PC-9 (cell line): ENCODE data around the gene PUM1.

Experiments used
- EZH2 ChIP-seq: fragments of 200-600 bp; sonication (generic); IDR thresholded peaks from 2 replicates; pipeline ENCODE4 v1.8.0; 2017; ENCODE audit warnings: antibody characterized with exemption, low read depth
- TF ChIP-seq, protein P1 (sequence below): fragments of 200-600 bp; sonication (generic); conservative IDR thresholded peaks from 2 replicates; pipeline ENCODE4 v1.6.1; 2017; ENCODE audit warnings: mixed run types, antibody characterized with exemption, mild to moderate bottlenecking, moderate library complexity

DNA sequence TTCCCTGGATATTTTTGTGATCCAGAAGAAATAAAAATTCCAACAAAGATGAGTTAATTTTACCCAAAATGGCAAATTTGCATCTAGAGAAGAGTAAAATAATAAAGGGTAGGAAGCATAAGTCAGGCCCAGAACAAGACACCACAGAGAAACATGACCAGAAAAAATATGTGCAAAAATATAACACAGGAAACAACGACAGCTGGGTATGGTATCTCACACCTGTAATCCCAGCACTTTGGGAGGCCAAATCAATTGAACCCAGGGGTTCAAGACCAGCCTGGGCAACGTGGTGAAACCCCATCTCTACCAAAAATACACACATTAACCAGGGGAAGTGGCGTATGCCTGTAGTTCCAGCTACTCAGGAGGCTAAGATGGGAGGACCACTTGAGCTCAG is 117.2 kb downstream of the PUM1 start:
- TF ChIP-seq, protein P1, sequence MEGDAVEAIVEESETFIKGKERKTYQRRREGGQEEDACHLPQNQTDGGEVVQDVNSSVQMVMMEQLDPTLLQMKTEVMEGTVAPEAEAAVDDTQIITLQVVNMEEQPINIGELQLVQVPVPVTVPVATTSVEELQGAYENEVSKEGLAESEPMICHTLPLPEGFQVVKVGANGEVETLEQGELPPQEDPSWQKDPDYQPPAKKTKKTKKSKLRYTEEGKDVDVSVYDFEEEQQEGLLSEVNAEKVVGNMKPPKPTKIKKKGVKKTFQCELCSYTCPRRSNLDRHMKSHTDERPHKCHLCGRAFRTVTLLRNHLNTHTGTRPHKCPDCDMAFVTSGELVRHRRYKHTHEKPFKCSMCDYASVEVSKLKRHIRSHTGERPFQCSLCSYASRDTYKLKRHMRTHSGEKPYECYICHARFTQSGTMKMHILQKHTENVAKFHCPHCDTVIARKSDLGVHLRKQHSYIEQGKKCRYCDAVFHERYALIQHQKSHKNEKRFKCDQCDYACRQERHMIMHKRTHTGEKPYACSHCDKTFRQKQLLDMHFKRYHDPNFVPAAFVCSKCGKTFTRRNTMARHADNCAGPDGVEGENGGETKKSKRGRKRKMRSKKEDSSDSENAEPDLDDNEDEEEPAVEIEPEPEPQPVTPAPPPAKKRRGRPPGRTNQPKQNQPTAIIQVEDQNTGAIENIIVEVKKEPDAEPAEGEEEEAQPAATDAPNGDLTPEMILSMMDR = no peak
- TF ChIP-seq EZH2 = no peak
